GM12878 (cell line): Measurements from ENCODE around the gene ANKRD6. TPM values are rescaled to one million over a fixed set of nuclear protein-coding genes. Genes with fewer than 3 reads are reported as not detected.

Experiments
- ASH2L ChIP-seq: fragments of 300-600, 200-600 bp; sonication (generic); IDR thresholded peaks from 2 replicates; pipeline ENCODE4 v1.6.1; 2017; ENCODE audit warnings: low read depth, mild to moderate bottlenecking, borderline replicate concordance
- BHLHE40 ChIP-seq, 2 experiments: fragments of 450-650 bp in 1 of 2; IDR thresholded peaks; 2 replicates each; pipeline ENCODE4 v1.6.1; 2011 to 2017; ENCODE audit warnings: low read depth in 2 of 2, borderline replicate concordance in 1 of 2, improper control_type of control experiment in 1 of 2, low read length in 1 of 2, mild to moderate bottlenecking in 1 of 2
- CHD4 ChIP-seq: fragments of 200-600 bp; sonication (generic); IDR thresholded peaks from 2 replicates; pipeline ENCODE4 v1.6.1; 2016; ENCODE audit warnings: mild to moderate bottlenecking
- EGR1 ChIP-seq, 2 experiments: IDR thresholded peaks; 1 replicate in 1 of 2; 2 replicates in 1 of 2; pipeline ENCODE4 v1.6.1; 2011 to 2012; ENCODE audit warnings: low read depth in 2 of 2, low read length in 2 of 2, borderline replicate concordance in 1 of 2, mild to moderate bottlenecking in 1 of 2, moderate library complexity in 1 of 2
- FOS ChIP-seq: IDR thresholded peaks from 3 replicates; pipeline ENCODE4 v1.6.1; 2011; ENCODE audit warnings: borderline replicate concordance; ENCODE audit not compliant: insufficient read length; ENCODE audit errors: extremely low read depth
- GABPA ChIP-seq: IDR thresholded peaks from 2 replicates; pipeline ENCODE4 v1.6.1; 2014; ENCODE audit warnings: antibody characterized with exemption, low read depth, mild to moderate bottlenecking, inconsistent platforms
- HDAC6 ChIP-seq: fragments of 200-600 bp; sonication (generic); IDR thresholded peaks from one replicate; pipeline ENCODE4 v1.8.0; 2017; ENCODE audit warnings: antibody characterized with exemption; ENCODE audit not compliant: unreplicated experiment
- HDGF ChIP-seq: fragments of 450-650 bp; IDR thresholded peaks from 2 replicates; pipeline ENCODE4 v1.6.1; 2016; ENCODE audit warnings: antibody characterized with exemption
- MTA2 ChIP-seq: fragments of 450-650 bp; IDR thresholded peaks from 2 replicates; pipeline ENCODE4 v1.6.1; 2016; ENCODE audit warnings: low read depth, mild to moderate bottlenecking, moderate library complexity
- RELA ChIP-seq: fragments of 450-650 bp; IDR thresholded peaks from 2 replicates; pipeline ENCODE4 v1.8.0; 2014; ENCODE audit warnings: borderline replicate concordance; ENCODE audit not compliant: partially characterized antibody
- RUNX3 ChIP-seq: IDR thresholded peaks from 2 replicates; pipeline ENCODE4 v1.6.1; 2012; ENCODE audit warnings: low read length, inconsistent platforms
- SMARCA5 ChIP-seq: fragments of 450-650 bp; IDR thresholded peaks from 2 replicates; pipeline ENCODE4 v1.6.1; 2017; ENCODE audit warnings: mild to moderate bottlenecking
- YBX1 ChIP-seq: fragments of 450-650 bp; IDR thresholded peaks from 2 replicates; pipeline ENCODE4 v1.6.1; 2016; ENCODE audit warnings: antibody characterized with exemption
- ZNF622 ChIP-seq: fragments of 450-650 bp; IDR thresholded peaks from 2 replicates; pipeline ENCODE4 v1.6.1; 2017; ENCODE audit warnings: mild to moderate bottlenecking, inconsistent platforms
- ZSCAN29 ChIP-seq: fragments of 450-650 bp; IDR thresholded peaks from 2 replicates; pipeline ENCODE4 v1.6.1; 2017; ENCODE audit warnings: mild to moderate bottlenecking, moderate library complexity
- polyA plus RNA-seq, 11 experiments: library from polyadenylated mRNA; depleted of rRNA in 4 of 11; unstranded in 6 of 11; stranded (reverse) in 5 of 11; fragments of >200 nt; fragmentation: Nextera tagmentation in 4 of 11; fragmentation: Illumina TruSeq in 1 of 11; extraction: Ambion mirVana in 4 of 11; extraction: Trizol in 1 of 11; gene quantifications; 1 replicate in 1 of 11; 2 replicates in 10 of 11; pipeline versions ENCODE4 v1.2.1 to v1.2.3, GENCODE V29; 2011 to 2016; ENCODE audit warnings: inconsistent platforms in 2 of 11, missing spikeins in 2 of 11, low read depth in 1 of 11
- total RNA-seq, 4 experiments: library from RNA; depleted of rRNA in 3 of 4; stranded (reverse); fragments of >200 nt in 3 of 4; fragmentation: Illumina TruSeq in 1 of 4; extraction: Trizol in 1 of 4; gene quantifications; 2 replicates each; pipeline versions ENCODE4 v1.2.1 to v1.2.3, GENCODE V29; 2013 to 2021
- TF ChIP-seq, protein P1 (sequence below): fragments of 450-650 bp; IDR thresholded peaks from 2 replicates; pipeline ENCODE4 v1.6.1; 2018; ENCODE audit warnings: borderline replicate concordance, mild to moderate bottlenecking; ENCODE audit not compliant: partially characterized antibody
- TF ChIP-seq, protein P2 (sequence below): fragments of 450-650 bp; IDR thresholded peaks from 2 replicates; pipeline ENCODE4 v1.6.1; 2017; ENCODE audit warnings: mild to moderate bottlenecking, low read depth, inconsistent platforms; ENCODE audit not compliant: poor library complexity, severe bottlenecking
- TF ChIP-seq, protein P3 (sequence below): fragments of 450-650 bp; IDR thresholded peaks from 2 replicates; pipeline ENCODE4 v1.6.1; 2018; ENCODE audit warnings: mild to moderate bottlenecking, low read depth, moderate library complexity; ENCODE audit not compliant: partially characterized antibody
- TF ChIP-seq, protein P4 (sequence below): IDR thresholded peaks from 2 replicates; pipeline ENCODE4 v1.6.1; 2011; ENCODE audit warnings: mild to moderate bottlenecking, low read depth, low read length, moderate library complexity; ENCODE audit not compliant: insufficient replicate concordance
- TF ChIP-seq, protein P5 (sequence below): fragments of 450-650 bp; IDR thresholded peaks from 2 replicates; pipeline ENCODE4 v1.6.1; 2017; ENCODE audit warnings: antibody characterized with exemption, mild to moderate bottlenecking, moderate library complexity

ANKRD6 gene
- total and polyA plus RNA-seq, 10 of the 15 experiments (the other 5 are each of a cell fraction or from before 2014, with no cell fraction given): 0.03 to 0.90 (median 0.38) TPM

DNA sequence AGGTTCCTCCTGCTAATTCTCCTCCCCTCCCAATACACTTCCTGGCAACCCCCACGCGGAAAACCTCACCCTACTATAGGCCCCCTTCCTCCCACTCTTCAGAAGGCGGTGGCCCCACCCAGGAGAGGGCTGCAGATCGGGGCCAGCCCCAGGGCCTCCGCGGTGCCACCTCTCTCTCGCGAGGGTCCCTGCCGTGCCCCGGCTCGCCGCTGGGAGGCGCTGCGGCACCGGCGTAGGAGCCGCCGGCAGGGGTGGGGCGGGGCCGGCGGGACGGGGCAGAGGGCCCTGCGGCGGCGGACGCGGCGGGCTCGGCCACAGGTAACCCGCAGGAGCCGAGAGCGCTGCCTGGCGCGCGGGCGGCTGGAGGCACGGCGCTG lies at the start of gene ANKRD6 (continued):
- TF ChIP-seq ASH2L (no peak), HDAC6 (no peak), YBX1 (no peak), HDGF (no peak), FOS (no peak), RELA (no peak), SMARCA5 (peak; percentile 86), GABPA (no peak), RUNX3 (no peak), ZNF622 (no peak), BHLHE40 (IDR thresholded peaks at IDR 0.05; ENCODE audit: borderline replicate concordance in 1 of 2, low read depth in 2 of 2, low read length in 1 of 2) (0 out of 4 replicates have a peak, but pooled peaks have one; percentile 21 to 42), CHD4 (no peak), EGR1 (IDR thresholded peaks at IDR 0.05; ENCODE audit: borderline replicate concordance in 1 of 2, low read depth in 2 of 2, low read length in 2 of 2) (no peak), ZSCAN29 (0 out of 2 replicates have a peak, but pooled peaks have one; percentile 47), MTA2 (no peak)
- TF ChIP-seq, protein P1, sequence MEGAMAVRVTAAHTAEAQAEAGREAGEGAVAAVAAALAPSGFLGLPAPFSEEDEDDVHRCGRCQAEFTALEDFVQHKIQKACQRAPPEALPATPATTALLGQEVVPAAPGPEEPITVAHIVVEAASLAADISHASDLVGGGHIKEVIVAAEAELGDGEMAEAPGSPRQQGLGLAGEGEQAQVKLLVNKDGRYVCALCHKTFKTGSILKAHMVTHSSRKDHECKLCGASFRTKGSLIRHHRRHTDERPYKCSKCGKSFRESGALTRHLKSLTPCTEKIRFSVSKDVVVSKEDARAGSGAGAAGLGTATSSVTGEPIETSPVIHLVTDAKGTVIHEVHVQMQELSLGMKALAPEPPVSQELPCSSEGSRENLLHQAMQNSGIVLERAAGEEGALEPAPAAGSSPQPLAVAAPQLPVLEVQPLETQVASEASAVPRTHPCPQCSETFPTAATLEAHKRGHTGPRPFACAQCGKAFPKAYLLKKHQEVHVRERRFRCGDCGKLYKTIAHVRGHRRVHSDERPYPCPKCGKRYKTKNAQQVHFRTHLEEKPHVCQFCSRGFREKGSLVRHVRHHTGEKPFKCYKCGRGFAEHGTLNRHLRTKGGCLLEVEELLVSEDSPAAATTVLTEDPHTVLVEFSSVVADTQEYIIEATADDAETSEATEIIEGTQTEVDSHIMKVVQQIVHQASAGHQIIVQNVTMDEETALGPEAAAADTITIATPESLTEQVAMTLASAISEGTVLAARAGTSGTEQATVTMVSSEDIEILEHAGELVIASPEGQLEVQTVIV: no peak
- TF ChIP-seq, protein P2, sequence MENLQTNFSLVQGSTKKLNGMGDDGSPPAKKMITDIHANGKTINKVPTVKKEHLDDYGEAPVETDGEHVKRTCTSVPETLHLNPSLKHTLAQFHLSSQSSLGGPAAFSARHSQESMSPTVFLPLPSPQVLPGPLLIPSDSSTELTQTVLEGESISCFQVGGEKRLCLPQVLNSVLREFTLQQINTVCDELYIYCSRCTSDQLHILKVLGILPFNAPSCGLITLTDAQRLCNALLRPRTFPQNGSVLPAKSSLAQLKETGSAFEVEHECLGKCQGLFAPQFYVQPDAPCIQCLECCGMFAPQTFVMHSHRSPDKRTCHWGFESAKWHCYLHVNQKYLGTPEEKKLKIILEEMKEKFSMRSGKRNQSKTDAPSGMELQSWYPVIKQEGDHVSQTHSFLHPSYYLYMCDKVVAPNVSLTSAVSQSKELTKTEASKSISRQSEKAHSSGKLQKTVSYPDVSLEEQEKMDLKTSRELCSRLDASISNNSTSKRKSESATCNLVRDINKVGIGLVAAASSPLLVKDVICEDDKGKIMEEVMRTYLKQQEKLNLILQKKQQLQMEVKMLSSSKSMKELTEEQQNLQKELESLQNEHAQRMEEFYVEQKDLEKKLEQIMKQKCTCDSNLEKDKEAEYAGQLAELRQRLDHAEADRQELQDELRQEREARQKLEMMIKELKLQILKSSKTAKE: no peak
- TF ChIP-seq, protein P3, sequence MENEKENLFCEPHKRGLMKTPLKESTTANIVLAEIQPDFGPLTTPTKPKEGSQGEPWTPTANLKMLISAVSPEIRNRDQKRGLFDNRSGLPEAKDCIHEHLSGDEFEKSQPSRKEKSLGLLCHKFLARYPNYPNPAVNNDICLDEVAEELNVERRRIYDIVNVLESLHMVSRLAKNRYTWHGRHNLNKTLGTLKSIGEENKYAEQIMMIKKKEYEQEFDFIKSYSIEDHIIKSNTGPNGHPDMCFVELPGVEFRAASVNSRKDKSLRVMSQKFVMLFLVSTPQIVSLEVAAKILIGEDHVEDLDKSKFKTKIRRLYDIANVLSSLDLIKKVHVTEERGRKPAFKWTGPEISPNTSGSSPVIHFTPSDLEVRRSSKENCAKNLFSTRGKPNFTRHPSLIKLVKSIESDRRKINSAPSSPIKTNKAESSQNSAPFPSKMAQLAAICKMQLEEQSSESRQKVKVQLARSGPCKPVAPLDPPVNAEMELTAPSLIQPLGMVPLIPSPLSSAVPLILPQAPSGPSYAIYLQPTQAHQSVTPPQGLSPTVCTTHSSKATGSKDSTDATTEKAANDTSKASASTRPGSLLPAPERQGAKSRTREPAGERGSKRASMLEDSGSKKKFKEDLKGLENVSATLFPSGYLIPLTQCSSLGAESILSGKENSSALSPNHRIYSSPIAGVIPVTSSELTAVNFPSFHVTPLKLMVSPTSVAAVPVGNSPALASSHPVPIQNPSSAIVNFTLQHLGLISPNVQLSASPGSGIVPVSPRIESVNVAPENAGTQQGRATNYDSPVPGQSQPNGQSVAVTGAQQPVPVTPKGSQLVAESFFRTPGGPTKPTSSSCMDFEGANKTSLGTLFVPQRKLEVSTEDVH: no peak
- TF ChIP-seq, protein P4, sequence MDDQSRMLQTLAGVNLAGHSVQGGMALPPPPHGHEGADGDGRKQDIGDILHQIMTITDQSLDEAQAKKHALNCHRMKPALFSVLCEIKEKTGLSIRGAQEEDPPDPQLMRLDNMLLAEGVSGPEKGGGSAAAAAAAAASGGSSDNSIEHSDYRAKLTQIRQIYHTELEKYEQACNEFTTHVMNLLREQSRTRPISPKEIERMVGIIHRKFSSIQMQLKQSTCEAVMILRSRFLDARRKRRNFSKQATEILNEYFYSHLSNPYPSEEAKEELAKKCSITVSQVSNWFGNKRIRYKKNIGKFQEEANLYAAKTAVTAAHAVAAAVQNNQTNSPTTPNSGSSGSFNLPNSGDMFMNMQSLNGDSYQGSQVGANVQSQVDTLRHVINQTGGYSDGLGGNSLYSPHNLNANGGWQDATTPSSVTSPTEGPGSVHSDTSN: no peak
- TF ChIP-seq, protein P5, sequence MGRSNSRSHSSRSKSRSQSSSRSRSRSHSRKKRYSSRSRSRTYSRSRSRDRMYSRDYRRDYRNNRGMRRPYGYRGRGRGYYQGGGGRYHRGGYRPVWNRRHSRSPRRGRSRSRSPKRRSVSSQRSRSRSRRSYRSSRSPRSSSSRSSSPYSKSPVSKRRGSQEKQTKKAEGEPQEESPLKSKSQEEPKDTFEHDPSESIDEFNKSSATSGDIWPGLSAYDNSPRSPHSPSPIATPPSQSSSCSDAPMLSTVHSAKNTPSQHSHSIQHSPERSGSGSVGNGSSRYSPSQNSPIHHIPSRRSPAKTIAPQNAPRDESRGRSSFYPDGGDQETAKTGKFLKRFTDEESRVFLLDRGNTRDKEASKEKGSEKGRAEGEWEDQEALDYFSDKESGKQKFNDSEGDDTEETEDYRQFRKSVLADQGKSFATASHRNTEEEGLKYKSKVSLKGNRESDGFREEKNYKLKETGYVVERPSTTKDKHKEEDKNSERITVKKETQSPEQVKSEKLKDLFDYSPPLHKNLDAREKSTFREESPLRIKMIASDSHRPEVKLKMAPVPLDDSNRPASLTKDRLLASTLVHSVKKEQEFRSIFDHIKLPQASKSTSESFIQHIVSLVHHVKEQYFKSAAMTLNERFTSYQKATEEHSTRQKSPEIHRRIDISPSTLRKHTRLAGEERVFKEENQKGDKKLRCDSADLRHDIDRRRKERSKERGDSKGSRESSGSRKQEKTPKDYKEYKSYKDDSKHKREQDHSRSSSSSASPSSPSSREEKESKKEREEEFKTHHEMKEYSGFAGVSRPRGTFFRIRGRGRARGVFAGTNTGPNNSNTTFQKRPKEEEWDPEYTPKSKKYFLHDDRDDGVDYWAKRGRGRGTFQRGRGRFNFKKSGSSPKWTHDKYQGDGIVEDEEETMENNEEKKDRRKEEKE: no peak
